Liver (tissue), 9 donors: ENCODE data around the gene CNNM2. TPM values are rescaled to one million over a fixed set of nuclear protein-coding genes. Genes with fewer than 3 reads are reported as not detected.

Experiments
- DNase-seq: peaks from one replicate; pipeline ENCODE4 v3.0.0-alpha.2; 2017; ENCODE audit warnings: low spot score
- H3K27ac ChIP-seq, 2 donors: one replicate each; pipeline ENCODE4 v1.7.0; 2013; ENCODE audit warnings: inconsistent platforms in 2 of 2, low read length in 2 of 2, control low read depth in 1 of 2, low read depth in 1 of 2, mild to moderate bottlenecking in 1 of 2
- H3K27me3 ChIP-seq, 4 donors: one replicate each; pipeline versions ENCODE4 v1.6.1 to v1.7.0; 2013; ENCODE audit warnings: low read length in 3 of 4, inconsistent platforms in 1 of 4, mild to moderate bottlenecking in 1 of 4, moderate library complexity in 1 of 4; ENCODE audit not compliant: control insufficient read depth in 4 of 4, insufficient read depth in 4 of 4
- H3K36me3 ChIP-seq, 4 donors: one replicate each; pipeline versions ENCODE4 v1.6.1 to v1.7.0; 2013; ENCODE audit warnings: low read length in 3 of 4, mild to moderate bottlenecking in 3 of 4, low read depth in 1 of 4, moderate library complexity in 1 of 4; ENCODE audit not compliant: control insufficient read depth in 4 of 4, insufficient read depth in 3 of 4
- H3K4me1 ChIP-seq, 4 donors: one replicate each; pipeline versions ENCODE4 v1.6.1 to v1.7.0; 2013; ENCODE audit warnings: low read length in 3 of 4, mild to moderate bottlenecking in 3 of 4, moderate library complexity in 1 of 4; ENCODE audit not compliant: control insufficient read depth in 4 of 4, insufficient read depth in 4 of 4
- H3K4me3 ChIP-seq, 3 donors: one replicate each; pipeline versions ENCODE4 v1.6.1 to v1.7.0; 2013; ENCODE audit warnings: low read length in 3 of 3, control low read depth in 1 of 3, low read depth in 1 of 3, mild to moderate bottlenecking in 1 of 3
- H3K9ac ChIP-seq, 2 donors: one replicate each; pipeline ENCODE4 v1.7.0; 2013; ENCODE audit warnings: low read length in 2 of 2, mild to moderate bottlenecking in 2 of 2, moderate library complexity in 2 of 2, control low read depth in 1 of 2, low read depth in 1 of 2
- H3K9me3 ChIP-seq, 4 donors: one replicate each; pipeline versions ENCODE4 v1.6.1 to v1.7.0; 2013; ENCODE audit warnings: low read length in 3 of 4; ENCODE audit not compliant: control insufficient read depth in 4 of 4
- FOXA1 ChIP-seq: IDR thresholded peaks from 2 replicates; pipeline ENCODE4 v1.6.1; 2016; ENCODE audit warnings: antibody characterized with exemption
- FOXA2 ChIP-seq: IDR thresholded peaks from 2 replicates; pipeline ENCODE4 v1.6.1; 2016; ENCODE audit warnings: antibody characterized with exemption
- GABPA ChIP-seq, 2 donors: IDR thresholded peaks in 1 of 2; conservative IDR thresholded peaks in 1 of 2; 2 replicates each; pipeline ENCODE4 v1.6.1; 2016; ENCODE audit warnings: antibody characterized with exemption in 2 of 2, mild to moderate bottlenecking in 1 of 2, moderate library complexity in 1 of 2
- HNF4A ChIP-seq, 2 donors: conservative IDR thresholded peaks; 2 replicates each; pipeline ENCODE4 v1.6.1; 2016; ENCODE audit warnings: antibody characterized with exemption in 2 of 2, mild to moderate bottlenecking in 2 of 2
- JUND ChIP-seq, 2 donors: IDR thresholded peaks; 2 replicates each; pipeline ENCODE4 v1.6.1; 2016; ENCODE audit warnings: antibody characterized with exemption in 2 of 2
- RAD21 ChIP-seq, 2 donors: IDR thresholded peaks; 2 replicates each; pipeline ENCODE4 v1.6.1; 2016; ENCODE audit warnings: antibody characterized with exemption in 2 of 2, mild to moderate bottlenecking in 2 of 2
- RXRA ChIP-seq, 2 donors: IDR thresholded peaks; 2 replicates each; pipeline ENCODE4 v1.6.1; 2017 to 2018; ENCODE audit warnings: antibody characterized with exemption in 2 of 2, mild to moderate bottlenecking in 1 of 2
- SP1 ChIP-seq: IDR thresholded peaks from 2 replicates; pipeline ENCODE4 v1.6.1; 2018; ENCODE audit warnings: antibody characterized with exemption, mild to moderate bottlenecking
- TAF1 ChIP-seq: conservative IDR thresholded peaks from 2 replicates; pipeline ENCODE4 v1.6.1; 2016; ENCODE audit warnings: antibody characterized with exemption, mild to moderate bottlenecking
- WGBS: extraction: QIAGEN DNeasy Blood & Tissue Kit; methylation state at CpG from one replicate; pipeline ENCODE4 v1.1.7; 2013; 5-methylcytosine and 5-hydroxymethylcytosine counted together
- polyA plus RNA-seq, 2 donors: library from polyadenylated mRNA; stranded (reverse) in 1 of 2; unstranded in 1 of 2; fragments of 200-250 nt in 1 of 2; fragments of >200 nt in 1 of 2; fragmentation: Nextera tagmentation in 1 of 2; extraction: Ambion mirVana in 1 of 2; gene quantifications; one replicate each; pipeline versions ENCODE4 v1.2.1 to v1.2.3, GENCODE V29; 2013 to 2015
- total RNA-seq, 2 donors: library from RNA; depleted of rRNA; stranded (reverse); fragments of >200 nt; gene quantifications; one replicate each; pipeline ENCODE4 v1.2.3, GENCODE V29; 2014
- TF ChIP-seq, protein P1 (sequence below): IDR thresholded peaks from 2 replicates; pipeline ENCODE4 v1.6.1; 2016; ENCODE audit warnings: antibody characterized with exemption
- TF ChIP-seq, protein P2 (sequence below): IDR thresholded peaks from 2 replicates; pipeline ENCODE4 v1.6.1; 2016; ENCODE audit warnings: antibody characterized with exemption
- TF ChIP-seq, protein P3 (sequence below): IDR thresholded peaks from 2 replicates; pipeline ENCODE4 v1.6.1; 2016; ENCODE audit warnings: antibody characterized with exemption, mild to moderate bottlenecking
- TF ChIP-seq, protein P4 (sequence below): IDR thresholded peaks from 2 replicates; pipeline ENCODE4 v1.6.1; 2016; ENCODE audit warnings: antibody characterized with exemption
- donor health status: healthy.
- donor health status: healthy.
- donor health status: healthy.
- donor health status: healthy.
- donor health status: healthy.

The CNNM2 gene
- total and polyA plus RNA-seq, 4 donors = 2.0 to 10.8 (median 6.9) TPM

DNA sequence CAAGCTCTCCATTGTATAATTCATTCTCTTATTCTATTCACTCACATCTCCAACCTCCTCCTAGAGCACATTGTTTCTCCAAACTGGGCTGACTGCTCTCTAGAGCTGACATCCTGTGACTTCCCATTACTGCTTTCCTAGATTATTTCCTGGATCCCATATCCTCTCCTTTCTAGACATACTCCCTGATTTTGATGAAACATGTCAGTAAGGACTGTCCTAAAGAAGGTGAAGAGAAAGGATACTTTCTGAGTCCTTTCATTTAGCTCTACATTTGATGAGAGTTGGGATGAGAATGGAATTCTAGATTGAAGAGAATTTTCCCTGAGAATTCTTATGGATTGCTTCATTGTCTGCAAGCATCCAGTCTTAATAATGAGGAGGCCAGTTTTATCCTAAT, 78.8 kb downstream of the CNNM2 start:
- Histone ChIP-seq H3K27ac (no peak overlapping the region), H3K4me3 (no peak overlapping the region), H3K9me3 (no peaks in the 10 kb centered on the region), H3K27me3 (no peaks in the 10 kb centered on the region), H3K36me3 (no peaks in the 10 kb centered on the region), H3K9ac (no peak overlapping the region), H3K4me1 (peaks cover 2 to 9% (median 7%) of the 10 kb centered on the region in 4 donors)
- no peak for DNase-seq
- no peak for TF ChIP-seq TAF1
- TF ChIP-seq GABPA (IDR thresholded peaks at IDR 0.05 in 1 of 2, conservative IDR thresholded peaks at IDR 0.05 in 1 of 2) = no peak
- TF ChIP-seq, protein P1, sequence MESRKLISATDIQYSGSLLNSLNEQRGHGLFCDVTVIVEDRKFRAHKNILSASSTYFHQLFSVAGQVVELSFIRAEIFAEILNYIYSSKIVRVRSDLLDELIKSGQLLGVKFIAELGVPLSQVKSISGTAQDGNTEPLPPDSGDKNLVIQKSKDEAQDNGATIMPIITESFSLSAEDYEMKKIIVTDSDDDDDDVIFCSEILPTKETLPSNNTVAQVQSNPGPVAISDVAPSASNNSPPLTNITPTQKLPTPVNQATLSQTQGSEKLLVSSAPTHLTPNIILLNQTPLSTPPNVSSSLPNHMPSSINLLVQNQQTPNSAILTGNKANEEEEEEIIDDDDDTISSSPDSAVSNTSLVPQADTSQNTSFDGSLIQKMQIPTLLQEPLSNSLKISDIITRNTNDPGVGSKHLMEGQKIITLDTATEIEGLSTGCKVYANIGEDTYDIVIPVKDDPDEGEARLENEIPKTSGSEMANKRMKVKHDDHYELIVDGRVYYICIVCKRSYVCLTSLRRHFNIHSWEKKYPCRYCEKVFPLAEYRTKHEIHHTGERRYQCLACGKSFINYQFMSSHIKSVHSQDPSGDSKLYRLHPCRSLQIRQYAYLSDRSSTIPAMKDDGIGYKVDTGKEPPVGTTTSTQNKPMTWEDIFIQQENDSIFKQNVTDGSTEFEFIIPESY = no peak

DNA sequence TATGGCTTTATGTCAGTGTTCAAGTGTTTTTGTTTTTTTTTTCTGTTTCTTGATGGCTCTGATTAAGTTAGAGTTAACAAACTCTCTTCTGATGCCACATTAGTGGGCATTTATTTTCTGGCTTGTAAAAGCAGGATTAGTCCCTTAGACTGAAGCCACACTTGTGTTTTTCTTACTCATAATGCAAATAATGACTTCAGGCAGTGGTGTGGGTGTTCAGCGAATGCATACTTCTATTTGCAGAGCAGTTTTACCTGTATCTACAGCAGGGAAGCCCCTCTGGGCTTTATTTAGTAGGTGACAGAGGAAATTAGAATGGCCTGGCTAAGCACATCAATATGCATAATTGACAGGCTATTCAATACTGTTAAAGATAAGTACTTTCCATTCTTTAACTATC, 79.9 kb downstream of the CNNM2 start:
- no peak overlapping the region for H3K4me3 ChIP-seq
- no peak for DNase-seq
- H3K9me3 ChIP-seq = no peaks in the 10 kb centered on the region

DNA sequence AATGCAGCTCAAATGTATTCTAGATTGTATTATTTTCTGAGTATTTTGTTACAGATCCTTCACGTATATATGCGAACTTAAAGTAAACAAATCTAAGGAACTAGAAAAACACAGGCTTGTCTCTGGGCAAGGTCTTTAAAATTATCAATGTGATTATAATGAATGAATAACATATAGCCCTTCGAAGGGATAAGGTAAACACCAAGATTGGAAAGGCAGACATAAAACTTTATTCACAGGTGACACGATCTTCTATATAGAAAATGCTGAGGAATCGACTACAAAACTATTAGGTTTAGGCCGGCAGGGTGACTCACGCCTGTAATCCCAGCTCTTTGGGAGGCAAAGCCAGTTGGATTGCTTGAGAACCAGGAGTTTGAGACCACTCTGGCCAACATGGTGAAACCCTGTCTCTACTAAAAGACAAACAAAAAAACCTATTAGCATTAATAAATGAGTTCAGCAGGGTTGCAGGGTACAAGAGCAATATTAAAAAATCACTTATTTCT, 80.4 kb downstream of the CNNM2 start:
- WGBS = 94% methylated on average over 7 of the region's 7 CpGs
- H3K9me3 ChIP-seq = no peaks in the 10 kb centered on the region
- H3K9ac ChIP-seq = no peak overlapping the region
- peaks cover 0 to 4% (median 0%) of the 10 kb centered on the region in 4 donors for H3K4me1 ChIP-seq
- no peak for DNase-seq
- H3K4me3 ChIP-seq = no peak overlapping the region
- no peaks in the 10 kb centered on the region for H3K27me3 ChIP-seq
- no peak overlapping the region for H3K27ac ChIP-seq
- no peaks in the 10 kb centered on the region for H3K36me3 ChIP-seq
- TF ChIP-seq FOXA2 = no peak
- no peak for TF ChIP-seq RAD21 (IDR thresholded peaks at IDR 0.05)
- TF ChIP-seq, protein P2, sequence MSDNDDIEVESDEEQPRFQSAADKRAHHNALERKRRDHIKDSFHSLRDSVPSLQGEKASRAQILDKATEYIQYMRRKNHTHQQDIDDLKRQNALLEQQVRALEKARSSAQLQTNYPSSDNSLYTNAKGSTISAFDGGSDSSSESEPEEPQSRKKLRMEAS = no peak
- no peak for TF ChIP-seq SP1
- TF ChIP-seq JUND (IDR thresholded peaks at IDR 0.05) = no peak
- TF ChIP-seq RXRA (IDR thresholded peaks at IDR 0.05) = no peak
- TF ChIP-seq, protein P3, sequence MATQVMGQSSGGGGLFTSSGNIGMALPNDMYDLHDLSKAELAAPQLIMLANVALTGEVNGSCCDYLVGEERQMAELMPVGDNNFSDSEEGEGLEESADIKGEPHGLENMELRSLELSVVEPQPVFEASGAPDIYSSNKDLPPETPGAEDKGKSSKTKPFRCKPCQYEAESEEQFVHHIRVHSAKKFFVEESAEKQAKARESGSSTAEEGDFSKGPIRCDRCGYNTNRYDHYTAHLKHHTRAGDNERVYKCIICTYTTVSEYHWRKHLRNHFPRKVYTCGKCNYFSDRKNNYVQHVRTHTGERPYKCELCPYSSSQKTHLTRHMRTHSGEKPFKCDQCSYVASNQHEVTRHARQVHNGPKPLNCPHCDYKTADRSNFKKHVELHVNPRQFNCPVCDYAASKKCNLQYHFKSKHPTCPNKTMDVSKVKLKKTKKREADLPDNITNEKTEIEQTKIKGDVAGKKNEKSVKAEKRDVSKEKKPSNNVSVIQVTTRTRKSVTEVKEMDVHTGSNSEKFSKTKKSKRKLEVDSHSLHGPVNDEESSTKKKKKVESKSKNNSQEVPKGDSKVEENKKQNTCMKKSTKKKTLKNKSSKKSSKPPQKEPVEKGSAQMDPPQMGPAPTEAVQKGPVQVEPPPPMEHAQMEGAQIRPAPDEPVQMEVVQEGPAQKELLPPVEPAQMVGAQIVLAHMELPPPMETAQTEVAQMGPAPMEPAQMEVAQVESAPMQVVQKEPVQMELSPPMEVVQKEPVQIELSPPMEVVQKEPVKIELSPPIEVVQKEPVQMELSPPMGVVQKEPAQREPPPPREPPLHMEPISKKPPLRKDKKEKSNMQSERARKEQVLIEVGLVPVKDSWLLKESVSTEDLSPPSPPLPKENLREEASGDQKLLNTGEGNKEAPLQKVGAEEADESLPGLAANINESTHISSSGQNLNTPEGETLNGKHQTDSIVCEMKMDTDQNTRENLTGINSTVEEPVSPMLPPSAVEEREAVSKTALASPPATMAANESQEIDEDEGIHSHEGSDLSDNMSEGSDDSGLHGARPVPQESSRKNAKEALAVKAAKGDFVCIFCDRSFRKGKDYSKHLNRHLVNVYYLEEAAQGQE = no peak
- TF ChIP-seq, protein P4, sequence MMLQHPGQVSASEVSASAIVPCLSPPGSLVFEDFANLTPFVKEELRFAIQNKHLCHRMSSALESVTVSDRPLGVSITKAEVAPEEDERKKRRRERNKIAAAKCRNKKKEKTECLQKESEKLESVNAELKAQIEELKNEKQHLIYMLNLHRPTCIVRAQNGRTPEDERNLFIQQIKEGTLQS = no peak

More for the DNA sequence above, 79.9 kb downstream of the CNNM2 start:
- Histone ChIP-seq H3K27me3 (no peaks in the 10 kb centered on the region), H3K4me1 (peaks cover 0 to 4% (median 0%) of the 10 kb centered on the region in 4 donors), H3K36me3 (no peaks in the 10 kb centered on the region), H3K9ac (no peak overlapping the region), H3K27ac (no peak overlapping the region)
- TF ChIP-seq TAF1 (no peak), FOXA1 (no peak), GABPA (IDR thresholded peaks at IDR 0.05 in 1 of 2, conservative IDR thresholded peaks at IDR 0.05 in 1 of 2) (no peak), RAD21 (IDR thresholded peaks at IDR 0.05) (no peak), HNF4A (conservative IDR thresholded peaks at IDR 0.05) (no peak)
- TF ChIP-seq, protein P4 = no peak
- TF ChIP-seq, protein P3 = no peak
- 70% methylated on average over 1 of the region's 1 CpG for WGBS
